ENCODE measurements around the gene NACC2.

Gene NACC2

GRCh38 chr9:136061405-136061804 lies 33.7 kb downstream of the NACC2 start:
- in situ Hi-C loops (cut with MboI; ENCODE audit: low pct_unique_long_range_greater_than_20kb, low sequenced_read_pairs, unreplicated experiment): no loop called here

GRCh38 chr9:136060671-136061371 lies 34.3 kb downstream of the NACC2 start:
- in situ Hi-C loops (cut with MboI; ENCODE audit: low pct_unique_long_range_greater_than_20kb, low sequenced_read_pairs, unreplicated experiment): no loop called here
- TF ChIP-seq CTCF (IDR thresholded peaks at IDR 0.05; ENCODE audit: extremely low read depth, insufficient read depth, missing control alignments): no peak
- DNase-seq (ENCODE audit: low spot score): no peak

More at GRCh38 chr9:136061405-136061804, 33.7 kb downstream of the NACC2 start:
- no peak for DNase-seq (ENCODE audit: low spot score)
- TF ChIP-seq CTCF (IDR thresholded peaks at IDR 0.05; ENCODE audit: extremely low read depth, insufficient read depth, missing control alignments): no peak

GRCh38 chr9:136059851-136060670 lies 35.0 kb downstream of the NACC2 start:
- no peak for TF ChIP-seq CTCF (IDR thresholded peaks at IDR 0.05; ENCODE audit: extremely low read depth, insufficient read depth, missing control alignments)

GRCh38 chr9:136059321-136059791 lies 35.7 kb downstream of the NACC2 start:
- no peak for TF ChIP-seq CTCF (IDR thresholded peaks at IDR 0.05; ENCODE audit: extremely low read depth, insufficient read depth, missing control alignments)
- no peak for DNase-seq (ENCODE audit: low spot score)
- in situ Hi-C loops (cut with MboI; ENCODE audit: low pct_unique_long_range_greater_than_20kb, low sequenced_read_pairs, unreplicated experiment): no loop called here

More at GRCh38 chr9:136059851-136060670, 35.0 kb downstream of the NACC2 start:
- no peak for DNase-seq (ENCODE audit: low spot score)
- in situ Hi-C loops (cut with MboI; ENCODE audit: low pct_unique_long_range_greater_than_20kb, low sequenced_read_pairs, unreplicated experiment): no loop called here

- no peak for TF ChIP-seq CTCF (IDR thresholded peaks at IDR 0.05; ENCODE audit: extremely low read depth, insufficient read depth, missing control alignments)
- no peak for DNase-seq (ENCODE audit: low spot score)
- in situ Hi-C loops (cut with MboI; ENCODE audit: low pct_unique_long_range_greater_than_20kb, low sequenced_read_pairs, unreplicated experiment): no loop called here
Observed at GRCh38 chr9:136058801-136059302, 36.2 kb downstream of the NACC2 start.

GRCh38 chr9:136058084-136058483 lies 37.0 kb downstream of the NACC2 start:
- DNase-seq (ENCODE audit: low spot score): peak; percentile 11
- in situ Hi-C loops (cut with MboI; ENCODE audit: low pct_unique_long_range_greater_than_20kb, low sequenced_read_pairs, unreplicated experiment): no loop called here
- no peak for TF ChIP-seq CTCF (IDR thresholded peaks at IDR 0.05; ENCODE audit: extremely low read depth, insufficient read depth, missing control alignments)

Measured in GM13977 (cell line).